ENCODE data around the gene NT5DC4.

Gene NT5DC4

DNA sequence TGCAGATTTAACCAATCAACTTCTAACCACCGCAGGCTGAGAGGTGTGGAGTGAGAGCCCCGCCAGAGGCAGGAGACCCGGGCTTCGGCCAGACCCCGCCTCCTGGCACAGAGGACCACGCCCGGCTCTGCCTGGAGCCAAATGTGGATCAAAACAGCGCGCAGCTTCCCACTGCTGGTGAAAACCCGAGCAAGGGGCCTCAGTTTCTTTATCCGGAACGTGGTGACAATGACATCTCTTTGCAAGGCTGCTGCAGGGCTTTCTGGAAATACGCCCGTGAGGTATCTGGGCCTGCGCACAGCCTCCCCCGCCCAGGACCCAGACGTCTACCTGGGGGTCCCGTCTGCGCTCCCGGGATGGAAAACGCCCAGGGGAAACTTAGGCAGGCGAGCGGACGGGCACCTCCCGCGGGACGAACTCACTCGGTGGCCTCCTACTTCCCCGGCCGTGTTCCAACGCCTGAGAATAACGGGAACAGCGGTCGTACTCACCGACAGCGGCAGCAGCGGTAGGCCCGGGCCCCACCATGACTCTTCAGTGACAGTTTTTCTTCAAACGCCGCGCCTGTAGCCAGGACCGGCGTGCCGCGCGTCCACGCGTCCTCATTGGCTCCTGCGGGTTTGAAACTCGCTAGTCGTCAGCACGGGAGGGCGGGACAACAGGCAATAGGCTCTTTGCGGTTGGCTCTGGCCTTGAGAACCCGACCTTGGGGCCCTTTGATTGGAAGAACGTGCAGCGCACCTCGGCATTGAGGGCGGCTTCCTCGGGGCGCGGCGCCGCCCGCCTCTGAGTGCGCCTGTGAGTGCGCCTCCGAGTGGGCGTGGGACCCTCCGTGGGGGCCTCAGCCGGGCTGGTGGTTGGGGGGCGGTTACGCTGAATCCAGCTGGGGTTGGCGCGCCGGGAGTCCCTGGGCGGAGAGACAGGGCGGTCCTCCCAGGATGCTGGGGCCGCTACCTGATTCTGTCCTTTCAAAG, 43.5 kb downstream of the NT5DC4 start, which contains the start of gene CKAP2L:
CKAP2L (minus strand) TSS at position 539 of the 974 bp plus-strand sequence; CDS start at position 528, 11 bp downstream.
- TF ChIP-seq, protein P1, sequence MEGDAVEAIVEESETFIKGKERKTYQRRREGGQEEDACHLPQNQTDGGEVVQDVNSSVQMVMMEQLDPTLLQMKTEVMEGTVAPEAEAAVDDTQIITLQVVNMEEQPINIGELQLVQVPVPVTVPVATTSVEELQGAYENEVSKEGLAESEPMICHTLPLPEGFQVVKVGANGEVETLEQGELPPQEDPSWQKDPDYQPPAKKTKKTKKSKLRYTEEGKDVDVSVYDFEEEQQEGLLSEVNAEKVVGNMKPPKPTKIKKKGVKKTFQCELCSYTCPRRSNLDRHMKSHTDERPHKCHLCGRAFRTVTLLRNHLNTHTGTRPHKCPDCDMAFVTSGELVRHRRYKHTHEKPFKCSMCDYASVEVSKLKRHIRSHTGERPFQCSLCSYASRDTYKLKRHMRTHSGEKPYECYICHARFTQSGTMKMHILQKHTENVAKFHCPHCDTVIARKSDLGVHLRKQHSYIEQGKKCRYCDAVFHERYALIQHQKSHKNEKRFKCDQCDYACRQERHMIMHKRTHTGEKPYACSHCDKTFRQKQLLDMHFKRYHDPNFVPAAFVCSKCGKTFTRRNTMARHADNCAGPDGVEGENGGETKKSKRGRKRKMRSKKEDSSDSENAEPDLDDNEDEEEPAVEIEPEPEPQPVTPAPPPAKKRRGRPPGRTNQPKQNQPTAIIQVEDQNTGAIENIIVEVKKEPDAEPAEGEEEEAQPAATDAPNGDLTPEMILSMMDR (IDR thresholded peaks at IDR 0.05; ENCODE audit: control insufficient read depth, extremely low read depth, insufficient read depth) = no peak
- H3K4me3 ChIP-seq (ENCODE audit: low read depth, low read length) = peak within 1 kb of the TSS; percentile 73

DNA sequence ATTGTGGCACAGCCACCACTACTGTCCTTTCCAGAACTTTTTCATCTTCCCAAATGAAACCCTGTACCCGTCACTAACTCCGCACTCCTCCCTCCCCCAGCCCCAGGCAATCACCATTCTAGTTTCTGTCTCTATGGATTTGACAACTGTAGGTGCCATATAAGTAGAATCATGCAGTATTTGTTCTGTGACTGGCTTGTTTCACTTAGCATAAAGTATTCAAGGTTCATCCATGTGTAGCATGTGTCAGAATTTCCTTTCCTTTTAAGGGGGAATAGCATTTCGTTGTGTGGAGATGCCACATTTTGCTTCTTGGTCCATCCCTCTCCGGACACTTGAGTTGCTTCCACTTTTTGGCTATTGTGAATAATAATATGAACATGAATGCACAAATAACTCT, 44.4 kb downstream of the NT5DC4 start:
- TF ChIP-seq, protein P1 (IDR thresholded peaks at IDR 0.05; ENCODE audit: control insufficient read depth, extremely low read depth, insufficient read depth) = no peak
- no peak for DNase-seq (ENCODE audit: low read depth)

More for the DNA sequence above, 43.5 kb downstream of the NT5DC4 start, which contains the start of gene CKAP2L:
- peak; percentile 89 for DNase-seq (ENCODE audit: low read depth)

DNA sequence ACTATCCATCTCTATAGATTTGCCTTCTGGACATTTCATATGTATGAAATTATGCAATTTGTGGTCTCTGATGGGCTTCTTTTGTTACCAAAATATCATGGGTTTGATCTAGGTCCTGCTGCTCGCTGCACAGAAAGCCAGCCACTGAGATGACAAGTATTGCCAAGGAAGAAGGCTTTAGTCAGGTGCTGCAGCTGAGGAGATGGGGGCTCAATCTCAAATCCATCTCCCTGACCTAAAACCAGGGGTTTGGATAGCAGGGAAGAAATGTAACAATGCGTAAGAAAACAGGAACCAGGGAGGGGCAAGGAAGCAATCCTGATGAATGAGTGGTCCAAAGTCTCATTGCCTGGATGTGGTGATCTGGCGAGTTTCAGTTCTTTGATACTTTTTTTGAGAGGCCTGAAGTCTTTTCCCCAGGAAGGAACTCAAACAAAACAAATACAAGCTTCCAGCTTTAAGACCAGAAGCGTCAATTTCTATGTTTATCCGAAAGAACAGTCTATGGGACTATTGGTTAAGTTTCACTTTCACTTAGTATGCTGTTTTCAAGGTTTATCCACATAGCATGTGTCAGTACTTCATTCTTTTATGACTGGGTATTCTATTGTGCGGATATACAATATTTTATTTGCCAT, 47.0 kb downstream of the NT5DC4 start:
- TF ChIP-seq, protein P1 (IDR thresholded peaks at IDR 0.05; ENCODE audit: control insufficient read depth, extremely low read depth, insufficient read depth) = no peak
- no peak overlapping the region for H3K4me3 ChIP-seq (ENCODE audit: low read depth, low read length)
- DNase-seq (ENCODE audit: low read depth) = no peak

More for the DNA sequence above, 44.4 kb downstream of the NT5DC4 start:
- H3K4me3 ChIP-seq (ENCODE audit: low read depth, low read length) = peak overlapping the region; percentile 73

DNA sequence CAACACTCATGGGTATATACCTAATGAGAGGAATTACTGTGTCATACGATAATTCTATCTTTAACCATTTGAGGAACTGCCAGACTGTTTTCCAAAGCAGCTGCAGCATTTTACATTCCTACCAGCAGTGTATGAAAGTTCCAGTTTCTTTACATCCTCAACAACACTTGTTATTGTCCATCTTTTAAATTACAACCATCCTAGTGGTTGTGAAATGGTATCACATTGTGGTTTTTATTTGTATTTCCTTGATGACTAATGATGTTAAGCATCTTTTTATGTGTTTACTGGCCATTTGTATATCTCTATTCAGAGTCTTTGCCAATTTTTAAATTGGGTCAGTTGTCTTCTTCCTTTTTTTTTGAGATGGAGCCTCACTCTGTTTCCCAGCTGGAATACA, 47.6 kb downstream of the NT5DC4 start:
- TF ChIP-seq, protein P1 (IDR thresholded peaks at IDR 0.05; ENCODE audit: control insufficient read depth, extremely low read depth, insufficient read depth) = no peak
- DNase-seq (ENCODE audit: low read depth) = no peak
- H3K4me3 ChIP-seq (ENCODE audit: low read depth, low read length) = no peak overlapping the region

DNA sequence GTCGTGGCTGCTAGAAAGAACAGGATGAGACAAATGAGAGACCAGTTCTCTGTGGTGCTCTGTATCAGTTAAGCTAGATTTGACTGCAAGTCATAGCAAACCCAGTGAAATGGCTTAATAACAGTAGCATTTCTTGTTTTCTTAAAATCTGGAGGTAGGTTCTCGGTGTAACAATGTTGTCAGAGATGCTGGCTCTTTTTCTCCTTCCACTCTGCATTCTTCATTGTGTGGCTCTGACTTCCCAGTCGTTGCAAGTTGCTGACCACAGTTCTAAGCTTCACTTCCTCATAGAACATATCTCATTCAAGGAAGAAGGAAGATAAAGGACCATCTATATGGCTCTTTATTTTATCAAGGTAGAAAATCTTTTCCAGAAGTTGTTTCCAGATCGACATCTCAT, 51.5 kb downstream of the NT5DC4 start:
- no peak for DNase-seq (ENCODE audit: low read depth)
- TF ChIP-seq, protein P1 (IDR thresholded peaks at IDR 0.05; ENCODE audit: control insufficient read depth, extremely low read depth, insufficient read depth) = no peak
- H3K4me3 ChIP-seq (ENCODE audit: low read depth, low read length) = no peak overlapping the region

DNA sequence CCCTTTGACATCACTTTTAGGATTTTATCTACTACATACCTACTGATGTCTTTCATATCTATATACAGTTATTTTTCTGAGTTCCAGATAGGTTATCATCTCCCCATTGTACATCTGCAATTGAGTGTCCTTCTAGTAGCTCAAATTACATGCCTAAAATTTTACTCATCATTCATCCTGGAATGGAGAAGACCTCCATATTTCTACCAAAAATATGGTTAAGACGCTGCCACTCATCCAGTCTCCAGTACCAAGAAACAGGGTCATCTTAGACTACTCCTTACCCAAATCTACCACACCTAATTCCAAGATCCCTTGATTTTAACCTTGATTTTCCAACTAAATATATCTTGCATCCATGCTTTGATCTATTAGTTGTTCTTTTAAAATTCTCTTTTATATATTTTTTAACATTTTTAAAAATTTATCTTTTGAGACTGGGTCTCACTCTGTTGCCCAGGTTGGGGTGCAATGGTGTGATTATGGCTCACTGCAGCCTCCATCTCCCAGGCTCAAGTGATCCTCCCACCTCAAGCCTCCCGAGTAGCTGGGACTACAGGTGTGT, 52.2 kb downstream of the NT5DC4 start:
- TF ChIP-seq, protein P1 (IDR thresholded peaks at IDR 0.05; ENCODE audit: control insufficient read depth, extremely low read depth, insufficient read depth) = no peak
- no peak overlapping the region for H3K4me3 ChIP-seq (ENCODE audit: low read depth, low read length)
- DNase-seq (ENCODE audit: low read depth) = no peak
